NK-92 treated with Interleukin-12 subunit alpha and Interleukin-12 subunit beta, amount 100 ng/mL, for 24 hours (cell line): ENCODE measurements around the gene COA7.
A peak's percentile ranks its signal among the peaks of the same experiment; 100 is the strongest.

ENCODE experiments used
- DNase-seq: peaks from one replicate; lab custom pipeline; 2025; lab: John Stamatoyannopoulos, UW

Gene COA7

GRCh38 chr1:52669696-52670095 lies 28.5 kb downstream of the COA7 start:
- no peak for DNase-seq

GRCh38 chr1:52668711-52669110 lies 29.4 kb downstream of the COA7 start:
- no peak for DNase-seq

- no peak for DNase-seq
Measured at GRCh38 chr1:52667984-52668383, 30.2 kb downstream of the COA7 start.

GRCh38 chr1:52667290-52667689 lies 30.9 kb downstream of the COA7 start:
- no peak for DNase-seq

GRCh38 chr1:52665006-52665941 lies 32.9 kb downstream of the COA7 start:
- DNase-seq: no peak

GRCh38 chr1:52663716-52664115 lies 34.4 kb downstream of the COA7 start:
- DNase-seq: no peak

- no peak for DNase-seq
Measured at GRCh38 chr1:52662645-52663313, 35.4 kb downstream of the COA7 start.

- DNase-seq: no peak
Measured at GRCh38 chr1:52660807-52661206, 37.3 kb downstream of the COA7 start.

- DNase-seq: no peak
Measured at GRCh38 chr1:52659851-52660596, 38.1 kb downstream of the COA7 start.

- peak; percentile 39 for DNase-seq
Measured at GRCh38 chr1:52659356-52659755, 38.8 kb downstream of the COA7 start.

GRCh38 chr1:52658795-52659194 lies 39.4 kb downstream of the COA7 start:
- DNase-seq: peak; percentile 61

GRCh38 chr1:52657702-52658101 lies 40.4 kb downstream of the COA7 start:
- DNase-seq: no peak

- DNase-seq: no peak
Measured at GRCh38 chr1:52654063-52654462, 44.1 kb downstream of the COA7 start.

- DNase-seq: no peak
Measured at GRCh38 chr1:52653207-52653849, 44.8 kb downstream of the COA7 start.

- DNase-seq: no peak
Measured at GRCh38 chr1:52651904-52652303, 46.2 kb downstream of the COA7 start.

- DNase-seq: no peak
Measured at GRCh38 chr1:52645261-52645660, 52.9 kb downstream of the COA7 start.

- no peak for DNase-seq
Measured at GRCh38 chr1:52641307-52641706, 56.8 kb downstream of the COA7 start.

GRCh38 chr1:52640697-52641096 lies 57.5 kb downstream of the COA7 start:
- DNase-seq: no peak

- DNase-seq: no peak
Measured at GRCh38 chr1:52637946-52638345, 60.2 kb downstream of the COA7 start.

GRCh38 chr1:52636721-52637695 lies 61.1 kb downstream of the COA7 start:
- DNase-seq: peak; percentile 71
